H1 (cell line): Measurements from ENCODE around the gene MAPK8IP3. TPM values are rescaled to one million over a fixed set of nuclear protein-coding genes. Genes with fewer than 3 reads are reported as not detected.

Experiments
- CTCF ChIA-PET: fragments of 300-600 bp; sonication (Branson Sonifier 250); formaldehyde crosslinking; loops from one replicate; lab custom pipeline; 2021; ENCODE audit not compliant: partially characterized antibody; lab: Charles Lee
- POLR2A ChIA-PET: fragments of 300-600 bp; sonication (Branson Sonifier 250); formaldehyde crosslinking; loops from one replicate; lab custom pipeline; 2021; ENCODE audit warnings: inconsistent platforms; ENCODE audit not compliant: partially characterized antibody; lab: Charles Lee
- DNase-seq, 2 experiments: peaks; one replicate each; pipeline versions ENCODE4 v3.0.0 to v3.0.0-alpha.2; 2010 to 2022; ENCODE audit warnings: low spot score in 2 of 2, low read depth in 1 of 2, mixed read lengths in 1 of 2
- FAIRE-seq: peaks from 2 replicates; lab custom pipeline; 2011; peaks lifted over from hg19 to GRCh38; lab: Jason Lieb, UNC
- H2AFZ ChIP-seq: 2 replicates; pipeline ENCODE4 v1.8.1; 2012; ENCODE audit warnings: low read length, inconsistent platforms
- H2AK5ac ChIP-seq: 2 replicates; pipeline ENCODE4 v1.6.1; 2013; ENCODE audit warnings: low read depth, low read length
- H2BK120ac ChIP-seq: replicated peaks from 2 replicates; pipeline ENCODE3; 2013; ENCODE audit warnings: low read depth, low read length, inconsistent platforms
- H2BK12ac ChIP-seq: 2 replicates; pipeline ENCODE4 v1.6.1; 2013; ENCODE audit warnings: low read depth, low read length
- H2BK15ac ChIP-seq: 2 replicates; pipeline ENCODE4 v1.6.1; 2013; ENCODE audit warnings: low read length
- H2BK20ac ChIP-seq: 2 replicates; pipeline ENCODE4 v1.6.1; 2013; ENCODE audit warnings: low read length
- H2BK5ac ChIP-seq: 2 replicates; pipeline ENCODE4 v1.6.1; 2013; ENCODE audit warnings: low read depth, low read length
- H3K14ac ChIP-seq: 2 replicates; pipeline ENCODE4 v1.6.1; 2013; ENCODE audit warnings: inconsistent platforms; ENCODE audit not compliant: insufficient read length
- H3K18ac ChIP-seq: 2 replicates; pipeline ENCODE4 v1.6.1; 2013; ENCODE audit warnings: low read length; ENCODE audit errors: extremely low read depth
- H3K23ac ChIP-seq: 2 replicates; pipeline ENCODE4 v1.6.1; 2013; ENCODE audit warnings: inconsistent platforms; ENCODE audit not compliant: insufficient read length
- H3K23me2 ChIP-seq: 2 replicates; pipeline ENCODE4 v1.6.1; 2013; ENCODE audit warnings: low read depth, low read length
- H3K27ac ChIP-seq: 2 replicates; pipeline ENCODE4 v1.6.1; 2011; ENCODE audit warnings: low read depth, low read length, inconsistent platforms
- H3K27me3 ChIP-seq, 4 experiments: replicated peaks in 1 of 4; 1 replicate in 1 of 4; 2 replicates in 3 of 4; pipeline versions ENCODE4 v1.6.1 to v1.8.1; 2011 to 2013; ENCODE audit warnings: low read length in 3 of 4, mild to moderate bottlenecking in 3 of 4, inconsistent platforms in 2 of 4, mixed read lengths in 2 of 4, moderate library complexity in 1 of 4; ENCODE audit not compliant: control insufficient read depth in 3 of 4, insufficient read depth in 3 of 4; ENCODE audit errors: extremely low read depth in 1 of 4
- H3K36me3 ChIP-seq, 4 experiments: 2 replicates each; pipeline versions ENCODE4 v1.6.1 to v1.8.1; 2011 to 2013; ENCODE audit warnings: mild to moderate bottlenecking in 4 of 4, low read length in 3 of 4, moderate library complexity in 2 of 4, control low read depth in 1 of 4, inconsistent platforms in 1 of 4; ENCODE audit not compliant: insufficient read depth in 4 of 4, control insufficient read depth in 2 of 4
- H3K4ac ChIP-seq: replicated peaks from 2 replicates; pipeline ENCODE3; 2013; ENCODE audit warnings: low read length, low read depth, mixed read lengths, inconsistent platforms; ENCODE audit not compliant: insufficient read length
- H3K4me1 ChIP-seq, 4 experiments: replicated peaks in 1 of 4; 1 replicate in 1 of 4; 2 replicates in 3 of 4; pipeline versions ENCODE4 v1.6.1 to v1.8.1; 2011 to 2013; ENCODE audit warnings: low read length in 3 of 4, inconsistent platforms in 2 of 4, mixed read lengths in 1 of 4; ENCODE audit not compliant: insufficient read depth in 4 of 4, control insufficient read depth in 3 of 4
- H3K4me2 ChIP-seq, 2 experiments: 2 replicates each; pipeline versions ENCODE4 v1.6.1 to v1.8.1; 2011 to 2013; ENCODE audit warnings: low read depth in 2 of 2, low read length in 2 of 2, control low read depth in 1 of 2, inconsistent platforms in 1 of 2, mild to moderate bottlenecking in 1 of 2; ENCODE audit not compliant: insufficient read depth in 1 of 2
- H3K4me3 ChIP-seq, 4 experiments: fragments of 200-600, 300-600 bp in 1 of 4; sonication (generic), shearing (Covaris generic), sonication (Bioruptor Twin) in 1 of 4; 2 replicates each; pipeline versions ENCODE4 v1.5.1 to v1.8.1; 2011 to 2016; ENCODE audit warnings: low read length in 4 of 4, low read depth in 3 of 4, control low read depth in 2 of 4, inconsistent platforms in 2 of 4, mild to moderate bottlenecking in 2 of 4, mixed read lengths in 1 of 4, moderate library complexity in 1 of 4; ENCODE audit not compliant: insufficient read depth in 2 of 4; ENCODE audit errors: extremely low read depth in 1 of 4
- H3K56ac ChIP-seq: replicated peaks from 2 replicates; pipeline ENCODE3; 2013; ENCODE audit warnings: low read depth, mild to moderate bottlenecking, mixed read lengths, low read length, inconsistent platforms; ENCODE audit not compliant: insufficient read length
- H3K79me1 ChIP-seq: 2 replicates; pipeline ENCODE4 v1.6.1; 2013; ENCODE audit warnings: low read depth, low read length, control low read depth
- H3K79me2 ChIP-seq, 2 experiments: 2 replicates each; pipeline versions ENCODE4 v1.6.1 to v1.8.1; 2012 to 2013; ENCODE audit warnings: low read length in 2 of 2, mild to moderate bottlenecking in 2 of 2, inconsistent platforms in 1 of 2; ENCODE audit not compliant: insufficient read depth in 2 of 2, control insufficient read depth in 1 of 2
- H3K9ac ChIP-seq, 4 experiments: replicated peaks in 1 of 4; 1 replicate in 1 of 4; 2 replicates in 3 of 4; pipeline versions ENCODE4 v1.6.1 to v1.8.1; 2011 to 2013; ENCODE audit warnings: low read depth in 3 of 4, low read length in 3 of 4, control low read depth in 2 of 4, mild to moderate bottlenecking in 2 of 4, moderate library complexity in 2 of 4, inconsistent platforms in 1 of 4; ENCODE audit errors: extremely low read depth in 1 of 4
- H3K9me3 ChIP-seq, 2 experiments: 2 replicates each; pipeline versions ENCODE4 v1.6.1 to v1.8.1; 2012 to 2013; ENCODE audit warnings: mild to moderate bottlenecking in 2 of 2, moderate library complexity in 2 of 2, control low read depth in 1 of 2, inconsistent platforms in 1 of 2, low read depth in 1 of 2, low read length in 1 of 2, mixed read lengths in 1 of 2; ENCODE audit not compliant: insufficient read depth in 2 of 2
- H4K20me1 ChIP-seq, 2 experiments: replicated peaks in 1 of 2; 2 replicates each; pipeline versions ENCODE3 to v1.8.1; 2011 to 2013; ENCODE audit warnings: inconsistent platforms in 2 of 2, low read length in 2 of 2, mild to moderate bottlenecking in 1 of 2; ENCODE audit not compliant: insufficient read depth in 2 of 2, control insufficient read depth in 1 of 2
- H4K5ac ChIP-seq: 2 replicates; pipeline ENCODE4 v1.6.1; 2013; ENCODE audit warnings: low read length, low read depth, mixed read lengths, inconsistent platforms; ENCODE audit not compliant: insufficient read length
- H4K8ac ChIP-seq: 2 replicates; pipeline ENCODE4 v1.8.0; 2013; ENCODE audit warnings: mild to moderate bottlenecking, moderate library complexity, low read length, inconsistent platforms; ENCODE audit not compliant: insufficient read depth; ENCODE audit errors: extremely low read depth
- H4K91ac ChIP-seq: replicated peaks from 2 replicates; pipeline ENCODE3; 2013; ENCODE audit warnings: low read length, mixed read lengths, inconsistent platforms; ENCODE audit not compliant: insufficient read length
- CREB1 ChIP-seq: IDR thresholded peaks from 2 replicates; pipeline ENCODE4 v1.6.1; 2012; ENCODE audit warnings: inconsistent platforms
- CTBP2 ChIP-seq: IDR thresholded peaks from 2 replicates; pipeline ENCODE4 v1.7.0; 2011; ENCODE audit warnings: borderline replicate concordance, mild to moderate bottlenecking, moderate library complexity, mixed read lengths, low read length; ENCODE audit not compliant: insufficient read depth, insufficient read length
- KDM4A ChIP-seq: IDR thresholded peaks from one replicate; pipeline ENCODE4 v1.7.1; 2012; ENCODE audit warnings: low read depth, mild to moderate bottlenecking, moderate library complexity, low read length, inconsistent platforms; ENCODE audit not compliant: severe bottlenecking
- MAFK ChIP-seq: IDR thresholded peaks from 2 replicates; pipeline ENCODE4 v1.6.1; 2012; ENCODE audit warnings: low read depth, mild to moderate bottlenecking, improper control_type of control experiment, low read length
- NANOG ChIP-seq: IDR thresholded peaks from 2 replicates; pipeline ENCODE4 v1.6.1; 2011; ENCODE audit warnings: low read length, low read depth, mild to moderate bottlenecking, inconsistent platforms; ENCODE audit not compliant: insufficient read depth, poor library complexity, severe bottlenecking
- NRF1 ChIP-seq: IDR thresholded peaks from 2 replicates; pipeline ENCODE4 v1.6.1; 2011; ENCODE audit warnings: mild to moderate bottlenecking, low read depth, low read length, improper control_type of control experiment
- RBBP5 ChIP-seq: IDR thresholded peaks from 2 replicates; pipeline ENCODE4 v1.7.1; 2012; ENCODE audit warnings: low read depth, mild to moderate bottlenecking, inconsistent platforms, low read length, moderate library complexity, borderline replicate concordance
- RFX5 ChIP-seq: IDR thresholded peaks from 2 replicates; pipeline ENCODE4 v1.6.1; 2011; ENCODE audit warnings: low read depth, low read length, improper control_type of control experiment, borderline replicate concordance
- RNF2 ChIP-seq: fragments of 200-900, 300-1000 bp; sonication (generic); IDR thresholded peaks from 2 replicates; pipeline ENCODE4 v1.7.1; 2016; ENCODE audit warnings: borderline replicate concordance, low read depth, mild to moderate bottlenecking, antibody characterized with exemption, low read length; ENCODE audit not compliant: poor library complexity, severe bottlenecking; ENCODE audit errors: missing control alignments
- SRF ChIP-seq: IDR thresholded peaks from 2 replicates; pipeline ENCODE4 v1.6.1; 2011; ENCODE audit warnings: mild to moderate bottlenecking, low read depth, low read length, moderate library complexity
- TBP ChIP-seq: IDR thresholded peaks from 2 replicates; pipeline ENCODE4 v1.6.1; 2011; ENCODE audit warnings: low read depth, low read length, improper control_type of control experiment
- YY1 ChIP-seq: IDR thresholded peaks from 2 replicates; pipeline ENCODE4 v1.6.1; 2011; ENCODE audit warnings: low read depth, mild to moderate bottlenecking, low read length
- WGBS, 2 experiments: shearing (Covaris generic) in 1 of 2; methylation state at CpG; one replicate each; pipeline versions ENCODE4 v1.1.6 to v1.1.7; 2013 to 2015; ENCODE audit warnings: low lambda C conversion rate in 2 of 2, mixed read lengths in 2 of 2, inconsistent platforms in 1 of 2, low coverage in 1 of 2, missing lambda C conversion rate in 1 of 2; ENCODE audit not compliant: insufficient replicate concordance in 2 of 2, insufficient coverage in 1 of 2, insufficient read length in 1 of 2; ENCODE audit errors: extremely low coverage in 1 of 2, missing lambda C conversion rate in 1 of 2; 5-methylcytosine and 5-hydroxymethylcytosine counted together
- polyA plus RNA-seq, 7 experiments: library from polyadenylated mRNA; depleted of rRNA in 3 of 7; stranded (reverse) in 5 of 7; unstranded in 2 of 7; fragments of >200 nt in 5 of 7; fragments of 200-250 nt in 2 of 7; gene quantifications; 1 replicate in 5 of 7; 2 replicates in 1 of 7; 4 replicates in 1 of 7; pipeline versions ENCODE4 v1.2.1 to v1.2.3, GENCODE V29; 2011 to 2013; ENCODE audit warnings: missing spikeins in 2 of 7, mixed read lengths in 2 of 7
- total RNA-seq: library from RNA; stranded (reverse); fragmentation: NEBNext Ultra II Directional; extraction: Animal tissue kit (Norgen Biotek cat#: 25700); gene quantifications from 2 replicates; pipeline ENCODE4 v1.2.1, GENCODE V29; 2021

Gene MAPK8IP3
- total and polyA plus RNA-seq, 2 of the 8 experiments (the other 6 are each of a cell fraction or from before 2014, with no cell fraction given) = 16.9 to 43.4 TPM

DNA sequence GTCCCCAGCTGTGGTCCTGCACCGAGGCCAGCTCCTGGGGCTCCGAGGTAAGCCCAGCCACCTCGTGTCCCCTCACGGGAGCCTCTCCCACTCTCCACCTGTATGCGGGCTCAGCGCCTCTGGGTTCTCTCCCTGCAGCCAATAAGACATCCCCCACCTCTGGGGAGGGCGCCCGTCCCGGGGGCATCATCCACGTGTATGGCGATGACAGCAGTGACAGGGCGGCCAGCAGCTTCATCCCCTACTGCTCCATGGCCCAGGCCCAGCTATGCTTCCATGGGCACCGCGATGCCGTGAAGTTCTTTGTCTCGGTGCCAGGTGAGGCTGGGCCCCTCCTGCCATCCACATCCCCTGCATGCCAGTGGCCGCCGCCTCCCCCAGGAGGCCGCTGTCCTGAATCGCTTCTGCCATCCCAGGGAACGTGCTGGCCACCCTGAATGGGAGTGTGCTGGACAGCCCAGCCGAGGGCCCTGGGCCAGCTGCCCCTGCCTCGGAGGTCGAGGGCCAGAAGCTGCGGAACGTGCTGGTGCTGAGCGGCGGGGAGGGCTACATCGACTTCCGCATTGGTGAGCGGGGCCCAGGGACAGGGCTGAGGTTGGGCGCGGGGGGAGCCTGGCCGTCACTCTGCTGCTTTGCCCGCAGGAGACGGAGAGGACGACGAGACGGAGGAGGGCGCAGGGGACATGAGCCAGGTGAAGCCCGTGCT is 62.2 kb downstream of the MAPK8IP3 start:
- Histone ChIP-seq H2AK5ac (no peak overlapping the region), H3K4me2 (no peak overlapping the region), H3K79me1 (no peaks in the 10 kb centered on the region), H3K4me1 (peaks cover 0 to 25% (median 14%) of the 10 kb centered on the region in 4 experiments; a peak in 5 of 7 replicates), H3K23me2 (peaks cover 13% of the 10 kb centered on the region), H4K5ac (no peak overlapping the region), H3K4me3 (no peak overlapping the region), H3K79me2 (peaks cover 0 to 7% of the 10 kb centered on the region in 2 experiments; a peak in 1 of 4 replicates), H3K36me3 (peaks cover 3 to 37% (median 7%) of the 10 kb centered on the region in 4 experiments; a peak in 4 of 8 replicates), H3K27ac (no peak overlapping the region), H3K23ac (no peak overlapping the region), H3K14ac (no peak overlapping the region), H2BK120ac (no peak overlapping the region), H2BK15ac (no peak overlapping the region), H3K9ac (no peak overlapping the region), H3K9me3 (no peaks in the 10 kb centered on the region; a peak in 1 of 4 replicates), H2BK12ac (no peak overlapping the region), H3K56ac (no peak overlapping the region), H4K20me1 (peaks cover 1 to 10% of the 10 kb centered on the region in 2 experiments), H3K18ac (no peak overlapping the region), H2AFZ (no peak overlapping the region), H3K4ac (no peak overlapping the region), H3K27me3 (no peaks in the 10 kb centered on the region), H4K8ac (no peak overlapping the region), H2BK20ac (no peak overlapping the region), H4K91ac (no peak overlapping the region), H2BK5ac (0 out of 2 replicates have a peak overlapping the region, but pooled peaks have one; percentile 6)
- WGBS, 2 experiments = 93% methylated on average over 24 of the region's 41 CpGs; no CpG with 5 or more reads in 1 of the 2 experiments
- DNase-seq (no peak), FAIRE-seq (no peak)
- CTCF ChIA-PET = interaction anchor here (0.6 to 1.5 kb wide), 6 partner anchors 62 to 692 kb away, joined by 3 to 4 read pairs (median 4); partner anchors contain the start of genes MAPK8IP3 and TEDC2
- POLR2A ChIA-PET = interaction anchor here (0.9 to 13.5 kb wide), 7 partner anchors 9 to 196 kb away, joined by 3 to 246 read pairs (median 6); partner anchors contain the start of genes NUBP2, RPS2 and SPSB3
- TF ChIP-seq RNF2 (no peak), NRF1 (no peak), SRF (no peak), NANOG (no peak), TBP (no peak), YY1 (no peak), KDM4A (no peak), RBBP5 (no peak), MAFK (no peak), RFX5 (no peak), CTBP2 (no peak), CREB1 (no peak)
